ENCODE measurements around the gene B3GALT6.

- TF ChIP-seq POLR2A (IDR thresholded peaks at IDR 0.05; ENCODE audit: low read depth, low read length), result no peak
- TF ChIP-seq TAF1 (IDR thresholded peaks at IDR 0.05; ENCODE audit: low read depth, low read length), result no peak
- no peak for TF ChIP-seq POLR2AphosphoS5 (IDR thresholded peaks at IDR 0.05; ENCODE audit: low read depth, low read length)
- TF ChIP-seq POU2F2 (IDR thresholded peaks at IDR 0.05; ENCODE audit: low read depth, low read length), result no peak
- no peak for TF ChIP-seq PAX5 (IDR thresholded peaks at IDR 0.05; ENCODE audit: insufficient read depth, low read length, severe bottlenecking)
- no peak for TF ChIP-seq SPI1 (IDR thresholded peaks at IDR 0.05; ENCODE audit: low read depth, low read length)
Observed at GRCh38 chr1:1245817-1246576, 14.0 kb downstream of the B3GALT6 start.

Measured in GM12891 (cell line).